GM18519 (cell line): ENCODE data around the gene MYO10.
"Not testable (repeated sequence)": the region's sequence is repeated elsewhere in the genome, so short reads cannot be mapped to it uniquely, and the experiment has no call there.

ENCODE experiments used
- ATAC-seq: cut with Tn5 transposase; IDR thresholded peaks from one replicate; pipeline ENCODE4 v1.9.1; 2021; ENCODE audit warnings: mild to moderate bottlenecking, moderate library complexity; ENCODE audit not compliant: unreplicated experiment, low FRiP score

MYO10 gene

DNA sequence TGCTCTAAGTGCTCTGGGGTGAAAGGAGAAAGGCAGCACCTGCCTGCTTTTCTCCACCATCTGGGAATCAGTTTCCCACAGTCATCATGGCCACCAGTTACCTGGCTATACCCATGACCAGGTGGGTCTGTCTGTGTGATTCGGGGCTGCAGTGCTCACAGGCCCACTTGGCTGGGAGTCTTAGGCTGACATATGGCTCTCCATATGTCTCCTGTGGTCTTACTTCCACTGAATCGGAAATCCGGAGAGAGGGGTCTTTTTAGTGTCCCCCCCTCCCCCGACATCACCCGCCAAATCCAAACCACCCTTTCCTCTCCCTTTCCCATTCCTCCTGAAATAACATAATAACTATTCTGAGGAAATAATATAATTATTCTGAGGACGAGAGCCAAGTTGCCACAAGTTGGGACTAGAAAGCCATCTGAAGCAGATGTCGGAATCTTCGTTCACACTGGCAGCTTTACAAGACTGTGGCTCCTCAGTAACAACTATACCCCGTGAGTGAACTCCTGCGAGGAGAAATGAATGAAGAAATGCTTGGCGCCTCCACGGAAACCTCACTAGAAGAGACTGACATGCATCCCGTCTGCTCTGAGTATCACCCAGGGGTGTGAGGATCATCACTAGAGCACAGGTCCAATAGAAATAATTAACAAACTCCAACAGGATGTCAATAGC lies 143.4 kb downstream of the MYO10 start:
- ATAC-seq, result no peak

DNA sequence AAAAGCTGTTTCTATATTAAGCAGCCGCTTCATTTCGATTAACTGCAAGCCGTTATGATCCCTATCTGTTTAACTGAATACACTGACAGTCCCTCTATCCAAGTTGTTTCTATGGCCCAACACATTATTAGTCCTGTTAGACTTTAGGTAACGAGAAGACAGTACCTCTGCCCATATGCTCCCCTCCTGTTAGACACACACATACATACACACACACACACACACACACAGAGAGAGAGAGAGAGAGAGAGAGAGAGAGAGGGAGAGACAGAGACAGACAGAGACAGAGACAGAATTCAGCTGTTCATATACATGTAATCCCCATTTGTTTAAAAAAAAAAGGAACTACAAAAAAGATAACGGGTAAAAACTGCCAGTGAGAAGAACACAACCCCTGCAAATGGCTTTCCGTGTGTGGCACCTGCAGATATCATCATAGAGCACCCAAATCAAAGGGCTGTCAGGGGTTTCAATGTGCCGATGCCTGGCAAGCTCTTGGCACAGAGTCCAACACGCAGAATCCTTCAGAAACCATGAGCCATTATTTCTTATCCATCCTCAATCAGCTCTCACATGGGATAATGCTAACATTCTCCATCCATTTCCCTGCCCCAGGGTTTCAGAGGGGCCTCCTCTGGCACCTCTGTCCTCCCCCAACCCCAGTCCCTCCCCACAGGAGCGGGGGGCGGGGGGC lies 144.0 kb downstream of the MYO10 start:
- no peak for ATAC-seq

- ATAC-seq, result peak; percentile 66
These were observed 144.9 kb downstream of the MYO10 start for GRCh38 chr5:16791036-16791705.

DNA sequence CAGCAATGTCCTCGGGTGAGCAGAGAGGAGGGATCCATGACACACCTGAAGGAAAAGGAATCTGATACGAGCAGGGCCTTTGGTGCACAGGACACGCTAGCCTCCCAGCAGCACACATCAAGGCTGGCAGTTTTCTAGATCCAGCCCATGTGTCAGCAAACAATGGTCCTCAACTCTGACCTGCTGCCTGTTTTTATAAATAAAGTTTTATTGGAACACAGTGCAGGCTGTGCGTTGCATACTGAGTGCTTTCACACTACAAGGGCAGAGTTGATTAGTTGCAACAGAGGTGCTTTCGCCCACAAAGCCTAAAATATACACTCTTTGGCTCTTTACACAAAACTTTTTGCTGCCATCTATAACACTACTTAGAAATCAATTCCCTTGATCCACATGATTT lies 147.1 kb downstream of the MYO10 start:
- ATAC-seq, result no peak

DNA sequence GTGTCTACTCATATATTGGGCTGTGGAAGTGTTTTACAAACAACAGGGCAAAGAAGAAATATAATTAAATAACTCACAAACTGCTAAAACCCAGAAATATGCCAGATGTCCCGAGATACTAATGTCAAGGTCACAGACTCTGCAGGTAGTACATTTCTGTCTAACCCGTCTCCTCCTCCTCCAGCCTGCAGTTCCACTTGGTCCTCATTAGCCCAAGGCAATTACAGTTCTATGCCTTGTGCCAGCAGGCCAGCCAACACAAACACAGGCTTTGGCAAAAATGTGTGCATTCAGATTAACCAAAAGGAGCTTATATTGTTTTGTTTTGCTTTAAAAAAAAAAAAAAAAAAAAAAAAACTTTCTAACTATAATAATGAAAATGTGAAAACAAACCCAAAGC lies 148.8 kb downstream of the MYO10 start:
- no peak for ATAC-seq

- ATAC-seq, result peak; percentile 97
These were observed 151.0 kb downstream of the MYO10 start for GRCh38 chr5:16784843-16785791.

DNA sequence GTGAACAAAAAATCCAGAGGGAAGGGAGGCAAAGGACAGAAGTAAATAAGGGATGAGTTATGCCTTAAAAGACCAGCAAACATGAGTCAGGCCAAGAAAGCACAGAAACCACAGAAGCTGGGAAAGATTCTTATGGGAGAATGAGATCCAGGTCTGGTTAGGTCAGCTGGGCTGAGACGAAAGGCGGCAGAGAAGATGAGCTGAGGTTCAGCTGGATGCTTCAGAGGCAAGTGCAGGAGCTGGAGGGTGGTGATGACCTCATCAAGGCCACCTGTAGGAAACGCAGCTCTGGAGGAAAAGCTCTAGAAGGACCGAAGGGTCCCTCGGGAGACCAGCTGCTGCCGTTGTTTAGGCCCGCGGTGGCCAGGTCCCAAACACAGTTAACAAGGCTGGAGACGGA lies 152.0 kb downstream of the MYO10 start:
- no peak for ATAC-seq

- ATAC-seq, result no peak
These were observed 154.1 kb downstream of the MYO10 start for GRCh38 chr5:16781828-16782626.

- no peak for ATAC-seq
These were observed 155.8 kb downstream of the MYO10 start for GRCh38 chr5:16780325-16780724.

GRCh38 chr5:16777432-16777831 lies 158.7 kb downstream of the MYO10 start:
- no peak for ATAC-seq

- ATAC-seq, result no peak
These were observed 159.4 kb downstream of the MYO10 start for GRCh38 chr5:16776611-16777251.

DNA sequence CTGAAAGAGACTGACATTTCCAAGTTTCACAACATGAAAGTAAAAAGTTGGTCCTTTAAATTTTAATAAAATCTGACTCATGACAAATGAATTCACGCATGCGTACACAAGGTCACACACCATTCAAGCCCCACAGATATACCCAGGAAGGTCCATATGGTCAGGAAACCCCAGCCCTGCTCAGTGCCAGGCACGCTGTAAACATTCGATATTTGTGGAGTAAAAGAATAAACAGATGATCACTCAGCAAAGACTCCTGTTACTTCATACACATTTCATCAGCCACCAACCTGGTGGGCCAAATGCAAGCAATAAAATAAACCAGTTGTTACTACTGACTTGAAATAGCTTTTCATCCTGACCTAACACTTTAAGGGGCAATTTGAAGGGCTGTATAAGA lies 161.3 kb downstream of the MYO10 start:
- ATAC-seq, result no peak

DNA sequence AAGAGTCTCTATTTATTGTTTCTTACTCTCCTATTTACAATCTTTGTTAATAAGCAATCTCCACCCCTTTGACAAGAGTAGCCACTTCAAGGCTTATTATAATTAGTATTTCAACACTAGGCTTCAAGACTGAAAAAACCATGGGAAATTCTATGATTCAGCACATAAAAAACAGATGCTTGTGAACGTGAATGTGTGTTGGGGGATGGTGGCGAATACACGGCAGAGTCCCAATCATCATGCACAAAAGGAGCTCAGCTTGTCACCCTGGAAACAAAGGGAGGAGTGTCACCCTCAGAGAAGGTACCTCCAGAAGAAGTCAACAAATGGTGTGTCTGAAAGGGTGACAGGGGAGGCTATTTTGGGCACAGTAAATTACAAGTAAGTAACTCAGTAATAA lies 162.1 kb downstream of the MYO10 start:
- no peak for ATAC-seq

DNA sequence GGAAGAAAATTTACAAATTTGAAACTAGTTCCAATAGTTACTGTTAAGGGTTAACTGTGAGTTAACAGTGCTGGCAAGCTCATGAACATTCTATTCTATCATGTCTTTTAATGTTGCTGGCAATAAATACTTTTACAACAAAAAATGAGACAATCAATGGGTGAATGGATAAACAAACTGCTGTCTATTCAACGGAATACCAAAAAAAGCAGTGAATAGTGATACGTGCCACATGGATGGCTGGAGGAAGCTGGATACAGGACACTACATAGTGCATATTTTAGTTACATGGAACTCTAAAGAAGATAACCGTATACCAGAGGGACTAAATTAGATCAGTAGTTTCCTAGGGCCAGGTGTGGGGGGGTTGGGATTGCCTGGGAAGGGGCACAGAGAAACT lies 163.5 kb downstream of the MYO10 start:
- no peak for ATAC-seq

- no peak for ATAC-seq
These were observed 167.9 kb downstream of the MYO10 start for GRCh38 chr5:16768184-16768583.

DNA sequence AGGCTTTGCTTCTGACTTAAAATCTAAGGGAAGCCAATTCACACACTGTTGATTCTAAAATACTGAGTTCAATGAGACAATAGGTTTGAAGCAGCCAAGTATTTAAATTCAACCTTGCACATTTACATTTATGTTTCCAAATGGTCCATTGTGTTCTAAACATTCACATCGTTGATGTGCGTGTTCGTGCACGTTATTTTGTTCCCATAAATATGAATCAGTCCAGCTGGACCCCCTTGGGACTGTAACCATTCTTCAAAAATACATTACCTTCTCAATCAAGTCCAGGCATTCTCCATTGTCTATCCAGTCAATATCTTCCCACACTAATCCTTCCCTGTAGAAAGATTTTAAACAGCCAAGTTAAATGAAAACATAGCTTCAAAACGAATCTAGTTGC lies 172.9 kb downstream of the MYO10 start:
- ATAC-seq, result no peak

GRCh38 chr5:16759147-16759773 lies 176.8 kb downstream of the MYO10 start:
- ATAC-seq, result no peak

DNA sequence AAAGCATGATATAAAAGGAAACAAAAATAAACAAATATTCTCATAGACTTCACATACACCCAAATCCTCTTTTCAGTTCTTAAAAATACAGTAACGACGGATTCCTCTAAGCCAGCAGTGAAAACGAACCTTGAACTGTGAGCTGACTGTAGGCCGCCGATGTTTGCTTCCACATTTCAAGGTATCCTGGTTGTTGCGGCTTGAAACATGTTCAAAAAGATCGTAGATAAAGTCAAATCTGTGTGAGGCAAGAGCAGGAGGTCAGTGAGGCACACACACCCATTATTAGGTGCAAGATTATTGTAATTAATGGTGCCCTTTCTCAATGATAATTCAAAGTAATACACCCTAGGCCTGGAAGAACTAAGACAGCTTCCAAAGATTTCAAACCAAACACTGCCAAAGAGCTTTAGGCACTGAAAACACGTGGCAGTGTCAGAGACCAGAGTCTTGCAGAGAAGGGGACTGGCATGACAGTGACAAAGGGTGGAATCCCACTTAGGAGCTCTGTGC lies 178.0 kb downstream of the MYO10 start:
- no peak for ATAC-seq

DNA sequence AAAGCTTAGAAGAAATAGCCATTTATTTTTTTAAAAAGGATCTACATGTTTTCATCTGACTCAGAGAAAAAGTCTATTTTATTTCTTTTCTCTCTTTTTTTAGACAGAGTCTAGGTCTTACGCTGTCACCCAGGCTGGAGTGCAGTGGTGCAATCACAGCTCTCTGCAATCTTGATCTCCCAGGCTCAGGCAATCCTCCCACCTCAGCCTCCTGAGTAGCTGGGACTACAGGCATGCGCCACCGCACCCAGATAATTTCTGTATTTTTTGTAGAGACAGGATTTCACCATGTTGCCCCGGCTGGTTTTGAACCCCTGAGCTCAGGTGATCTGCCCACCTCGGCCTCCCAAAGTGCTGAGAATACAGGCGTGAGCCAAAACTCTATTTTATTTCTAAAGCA lies 178.5 kb downstream of the MYO10 start:
- ATAC-seq, result not testable (repeated sequence)
